Measurements from ENCODE around the gene PAX8.

PAX8 gene

GRCh38 chr2:113219092-113219441 is 59.7 kb downstream of the PAX8 start:
- no peak for DNase-seq

- DNase-seq, result no peak
Measured at GRCh38 chr2:113218283-113219091, 60.2 kb downstream of the PAX8 start.

DNA sequence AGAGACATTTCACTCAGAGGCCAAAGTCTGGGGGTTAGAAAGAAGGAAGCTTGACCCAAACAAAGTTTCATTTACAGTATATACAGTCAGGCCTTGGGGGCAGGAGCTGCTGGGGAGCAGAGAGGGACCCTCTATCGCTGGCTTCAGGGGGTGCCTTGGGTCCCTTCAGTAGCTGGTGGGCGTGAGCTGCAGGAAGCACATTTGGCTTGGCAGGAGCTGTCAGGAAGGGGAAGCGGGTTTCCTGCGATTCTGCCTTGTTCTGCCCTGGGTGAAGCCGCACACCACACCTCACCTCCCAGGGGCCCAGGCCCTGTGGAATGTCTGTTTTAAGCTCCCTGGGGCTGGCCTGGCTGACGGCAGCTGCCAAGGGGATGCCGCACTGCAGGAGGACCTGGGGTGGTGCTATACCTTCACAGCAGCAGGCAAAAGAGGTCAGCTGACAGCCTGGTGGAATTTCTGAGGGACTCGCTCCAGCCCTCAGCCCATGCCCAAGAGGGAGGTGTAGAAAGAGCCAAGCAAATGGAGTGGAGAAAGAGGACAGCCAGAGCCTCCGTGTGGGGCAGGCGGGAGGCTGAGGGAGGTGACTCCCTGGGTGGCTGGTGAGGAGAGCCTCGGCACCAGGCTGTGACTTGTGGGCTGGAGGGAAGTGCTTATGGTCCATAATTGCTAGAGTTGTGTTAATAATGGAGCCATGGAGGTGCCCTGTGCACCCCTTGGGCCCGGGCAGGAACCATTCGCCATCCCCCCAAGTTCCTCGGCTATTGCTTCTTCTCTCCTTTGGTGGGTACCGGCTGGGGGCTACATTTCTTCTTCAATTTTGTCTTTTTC is 61.1 kb downstream of the PAX8 start:
- no peak for DNase-seq

DNA sequence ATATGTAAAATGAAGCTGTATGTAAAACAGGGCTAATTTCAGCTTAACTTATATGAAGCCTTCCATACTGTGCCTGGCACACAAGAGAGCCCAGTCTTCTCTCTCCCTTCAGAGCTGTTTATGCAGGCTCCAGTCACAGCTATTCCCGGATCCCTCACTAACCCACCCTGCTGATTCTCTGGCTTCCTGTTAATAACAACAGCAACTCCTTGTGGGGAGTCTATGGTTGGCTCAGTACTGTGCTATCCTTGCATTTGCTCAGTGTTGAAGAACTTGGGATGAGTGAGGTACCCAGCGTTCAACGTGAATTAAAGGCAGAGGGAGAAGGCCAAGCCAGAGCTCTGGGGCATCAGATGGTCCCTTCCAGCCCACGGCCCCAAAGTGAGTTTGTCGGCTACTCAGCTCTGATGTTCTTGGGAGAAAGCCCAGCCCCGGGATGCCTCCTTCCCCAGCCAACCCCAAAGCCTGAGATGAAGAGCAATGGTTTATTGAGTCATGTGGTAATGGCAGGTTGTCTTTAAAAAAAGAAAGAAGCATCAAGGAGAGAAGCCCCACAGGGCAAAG is 61.7 kb downstream of the PAX8 start:
- DNase-seq, result no peak

DNA sequence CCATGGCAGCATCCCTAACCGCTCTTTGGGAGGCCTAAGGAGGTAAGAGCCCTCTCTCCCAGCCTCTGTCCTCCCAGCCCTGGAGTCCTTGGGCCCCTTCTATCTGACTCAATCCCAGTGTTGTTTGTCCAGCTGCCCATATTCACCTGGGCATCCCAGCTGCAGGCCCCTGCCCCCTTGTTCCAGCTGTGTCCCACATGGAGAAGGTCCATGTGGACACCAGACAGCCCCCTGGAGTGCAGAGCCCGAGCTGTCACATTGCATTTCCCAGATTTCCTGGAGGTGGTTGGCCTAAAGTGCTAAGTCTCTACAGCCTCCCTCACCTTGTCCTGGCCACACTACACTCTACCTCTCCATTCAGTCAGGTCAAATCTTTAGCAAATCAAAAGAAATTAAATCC is 62.4 kb downstream of the PAX8 start:
- no peak for DNase-seq

DNA sequence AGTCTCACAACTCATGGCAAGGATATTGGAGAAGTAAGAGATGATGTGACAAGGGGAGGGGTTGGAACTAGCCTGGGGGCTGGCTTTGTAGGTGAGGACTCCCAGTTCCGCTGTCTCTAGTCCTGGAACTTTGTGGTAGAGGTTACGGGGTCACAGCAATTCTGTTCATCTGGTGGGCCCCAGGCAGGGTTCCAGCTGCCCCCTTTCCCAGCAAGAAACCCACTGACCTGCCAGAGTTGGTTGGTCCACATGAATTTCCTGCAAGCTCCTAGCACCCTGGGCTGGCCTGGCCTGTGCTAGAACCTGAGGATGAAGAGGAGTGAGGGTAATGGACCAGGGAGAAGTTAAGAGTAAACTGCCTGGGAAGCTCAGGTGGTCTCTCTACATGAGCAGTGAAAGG is 63.7 kb downstream of the PAX8 start:
- DNase-seq, result no peak

DNA sequence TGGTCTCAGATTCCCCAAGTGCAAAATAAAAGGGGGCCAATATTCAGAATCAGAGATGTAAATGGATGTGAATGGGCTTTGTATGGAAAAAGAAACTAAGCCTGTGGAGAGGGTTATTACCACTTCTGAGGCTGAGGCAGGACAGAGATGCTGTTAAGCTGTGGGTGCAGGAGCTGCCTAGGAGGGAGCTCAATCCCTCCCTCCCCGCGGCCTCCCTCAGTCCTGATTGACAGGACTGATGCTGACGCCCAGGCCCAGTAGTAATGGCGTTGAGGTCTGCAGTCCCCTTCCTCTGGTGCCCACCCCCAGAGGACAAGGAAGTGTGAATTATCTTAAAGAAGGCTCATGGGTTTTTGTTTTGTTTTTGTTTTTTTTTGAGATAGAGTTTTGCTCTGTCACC is 64.6 kb downstream of the PAX8 start:
- no peak for DNase-seq

GRCh38 chr2:113213061-113213930 is 65.4 kb downstream of the PAX8 start:
- no peak for DNase-seq

- DNase-seq, result no peak
Measured at GRCh38 chr2:113212245-113213060, 66.3 kb downstream of the PAX8 start.

DNA sequence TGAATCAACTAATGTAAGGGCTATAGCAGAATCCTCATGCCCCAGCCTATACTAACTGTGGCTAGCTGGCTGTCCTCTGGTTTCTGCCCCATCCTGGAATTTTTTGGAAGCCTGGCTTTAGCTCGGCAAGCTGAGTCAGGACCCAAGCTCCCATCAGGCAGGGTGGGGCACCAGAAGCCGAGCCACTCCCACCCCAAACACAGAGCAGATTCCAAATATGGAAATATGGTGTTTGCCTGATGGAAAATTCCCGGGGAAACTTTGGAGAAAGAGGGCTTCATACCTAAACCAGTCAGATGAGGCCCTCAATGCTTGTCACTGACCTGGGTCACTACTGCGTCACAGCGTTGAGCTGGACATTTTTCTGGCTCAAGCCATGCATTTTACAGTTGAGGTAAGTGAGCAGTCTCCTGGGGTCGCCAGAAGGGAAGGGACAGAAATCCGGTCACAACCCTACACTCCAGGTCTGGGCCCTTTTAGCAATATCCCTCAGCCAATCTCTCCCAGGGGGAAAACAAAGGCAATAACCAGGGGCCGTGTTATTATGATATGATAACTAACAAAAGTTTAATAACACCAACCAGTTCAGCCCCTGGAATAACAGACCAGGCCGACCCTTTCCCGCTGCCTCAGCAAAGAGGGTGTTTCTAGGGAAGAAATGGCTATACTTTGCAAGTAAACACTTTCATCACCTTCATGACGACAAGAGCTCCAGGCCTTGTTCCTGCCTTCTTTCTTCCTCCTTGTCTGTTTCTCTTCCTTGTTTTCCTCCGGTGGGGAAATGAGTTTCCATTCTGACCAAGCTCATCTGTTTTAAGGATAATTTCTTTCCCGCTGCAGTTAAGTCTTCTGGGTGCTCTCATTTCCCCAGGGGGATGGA is 67.3 kb downstream of the PAX8 start:
- no peak for DNase-seq

GRCh38 chr2:113209646-113210171 is 69.0 kb downstream of the PAX8 start:
- DNase-seq, result no peak

- no peak for DNase-seq
Measured at GRCh38 chr2:113209011-113209645, 69.6 kb downstream of the PAX8 start.

- no peak for DNase-seq
Measured at GRCh38 chr2:113208396-113208795, 70.3 kb downstream of the PAX8 start.

GRCh38 chr2:113207021-113207420 is 71.7 kb downstream of the PAX8 start:
- no peak for DNase-seq

GRCh38 chr2:113206251-113206650 is 72.5 kb downstream of the PAX8 start:
- no peak for DNase-seq

- peak; percentile 72 for DNase-seq
Measured at GRCh38 chr2:113203901-113204519, 74.7 kb downstream of the PAX8 start.

DNA sequence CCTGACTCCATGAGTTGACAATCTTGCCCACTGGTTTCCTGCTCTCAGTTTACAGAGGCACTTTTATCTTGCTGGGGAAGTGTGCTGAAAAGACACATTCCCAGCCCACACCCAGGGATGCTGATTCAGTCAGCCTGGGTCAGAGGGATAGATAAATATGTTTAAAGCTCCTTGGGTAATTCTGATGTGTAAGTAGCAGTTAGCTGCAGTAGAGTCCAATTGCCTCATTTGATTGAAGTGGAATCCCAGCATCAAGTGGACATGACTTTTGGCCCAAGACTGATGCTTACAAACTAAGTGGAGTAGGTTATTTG is 75.5 kb downstream of the PAX8 start:
- DNase-seq, result no peak

DNA sequence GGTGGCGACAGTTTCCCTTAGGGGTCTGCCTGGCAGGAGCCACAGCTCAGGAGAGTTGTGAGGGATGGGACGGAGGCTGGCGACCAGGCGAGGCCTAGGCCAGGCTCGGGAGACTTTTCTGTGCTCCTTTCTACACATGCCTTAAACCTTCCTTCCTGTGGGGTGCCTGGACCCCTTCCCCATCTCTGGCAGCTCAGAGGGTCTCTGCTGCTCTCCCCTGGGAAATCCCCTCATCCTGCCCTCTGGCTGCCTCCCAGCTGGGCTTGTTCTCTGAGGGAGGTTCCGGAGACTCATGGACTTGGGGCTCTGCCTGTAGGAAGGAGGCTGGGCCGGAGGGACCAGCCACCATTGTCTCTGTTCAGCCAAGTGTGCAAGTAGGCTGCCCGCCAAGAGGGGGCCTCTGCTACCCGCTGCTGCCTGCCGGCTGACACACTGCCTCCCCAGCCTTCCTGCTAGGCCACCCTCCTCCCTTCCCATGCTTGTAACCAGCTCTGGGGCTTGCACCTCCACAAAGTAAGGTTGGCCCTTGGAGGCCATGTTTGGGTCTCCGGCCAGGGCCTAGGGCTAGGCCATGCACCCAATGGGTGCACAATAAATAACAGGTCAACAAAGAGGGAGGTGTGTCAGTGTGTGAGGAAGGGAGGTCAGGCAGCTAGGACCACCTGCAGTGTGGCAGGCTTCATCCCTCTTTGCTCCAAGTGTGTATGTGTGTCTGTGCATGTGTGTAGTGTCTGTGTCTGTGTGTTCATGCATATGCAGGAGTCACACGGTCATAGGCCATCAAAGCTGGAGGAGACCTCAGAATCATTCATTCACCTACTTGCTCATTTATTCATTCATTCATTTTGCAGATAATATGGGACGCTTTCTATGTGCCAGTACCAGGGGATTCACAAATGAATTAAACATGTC is 76.2 kb downstream of the PAX8 start:
- no peak for DNase-seq

All from central memory CD4-positive, alpha-beta T cell (primary cell).